ENCODE results near the gene THEM5.
A peak's percentile ranks its signal among the peaks of the same experiment; 100 is the strongest.

The THEM5 gene

GRCh38 chr1:151828921-151829320, 24.6 kb downstream of the THEM5 start:
- peak overlapping the region; percentile 59 for H2AFZ ChIP-seq (ENCODE audit: low read depth, low read length)
- peak; percentile 64 for DNase-seq
- peak overlapping the region; percentile 91 for H3K27ac ChIP-seq (ENCODE audit: low read length)
- H3K9me3 ChIP-seq (ENCODE audit: insufficient read depth, low read length, severe bottlenecking), result no peaks in the 10 kb centered on the region
- H3K36me3 ChIP-seq (ENCODE audit: insufficient read depth, low read length), result no peaks in the 10 kb centered on the region
- H3K4me2 ChIP-seq (ENCODE audit: insufficient read depth, low read length), result peak overlapping the region; percentile 66
- peaks cover 22% of the 10 kb centered on the region for H3K79me2 ChIP-seq (ENCODE audit: insufficient read depth, low read length)
- TF ChIP-seq CTCF (IDR thresholded peaks at IDR 0.05; ENCODE audit: borderline replicate concordance, extremely low read depth, low read length, poor library complexity, severe bottlenecking) (no peak), EZH2 (IDR thresholded peaks at IDR 0.05; ENCODE audit: borderline replicate concordance, low read depth, low read length, severe bottlenecking) (no peak)
- H3K4me3 ChIP-seq (ENCODE audit: low read depth in 1 of 2, low read length in 2 of 2), result no peak overlapping the region
- H3K4me1 ChIP-seq (ENCODE audit: insufficient read depth, low read length), result peaks cover 79% of the 10 kb centered on the region
- peak; percentile 39 for ATAC-seq (ENCODE audit: insufficient read depth, low read depth)
- H3K9ac ChIP-seq (ENCODE audit: low read depth, low read length), result peak overlapping the region; percentile 58
- no peaks in the 10 kb centered on the region for H3K27me3 ChIP-seq (ENCODE audit: insufficient read depth, low read length, poor library complexity)
- H4K20me1 ChIP-seq (ENCODE audit: insufficient read depth, low read length), result no peaks in the 10 kb centered on the region

GRCh38 chr1:151827853-151828252, 25.7 kb downstream of the THEM5 start:
- Histone ChIP-seq H3K9ac (ENCODE audit: low read depth, low read length) (peak overlapping the region; percentile 58), H4K20me1 (ENCODE audit: insufficient read depth, low read length) (no peaks in the 10 kb centered on the region), H3K4me1 (ENCODE audit: insufficient read depth, low read length) (peaks cover 82% of the 10 kb centered on the region), H3K79me2 (ENCODE audit: insufficient read depth, low read length) (peaks cover 31% of the 10 kb centered on the region), H3K27me3 (ENCODE audit: insufficient read depth, low read length, poor library complexity) (no peaks in the 10 kb centered on the region), H3K27ac (ENCODE audit: low read length) (peak overlapping the region; percentile 91), H3K4me2 (ENCODE audit: insufficient read depth, low read length) (peak overlapping the region; percentile 66), H3K9me3 (ENCODE audit: insufficient read depth, low read length, severe bottlenecking) (no peaks in the 10 kb centered on the region), H3K36me3 (ENCODE audit: insufficient read depth, low read length) (no peaks in the 10 kb centered on the region), H3K4me3 (ENCODE audit: low read depth in 1 of 2, low read length in 2 of 2) (peak overlapping the region in 1 of 2 experiments; percentile 53; a peak in 2 of 4 replicates), H2AFZ (ENCODE audit: low read depth, low read length) (0 out of 2 replicates have a peak overlapping the region, but pooled peaks have one; percentile 54)
- TF ChIP-seq CTCF (IDR thresholded peaks at IDR 0.05; ENCODE audit: borderline replicate concordance, extremely low read depth, low read length, poor library complexity, severe bottlenecking) (no peak), EZH2 (IDR thresholded peaks at IDR 0.05; ENCODE audit: borderline replicate concordance, low read depth, low read length, severe bottlenecking) (no peak)
- DNase-seq (peak; percentile 35), ATAC-seq (ENCODE audit: insufficient read depth, low read depth) (no peak)

- H3K4me2 ChIP-seq (ENCODE audit: insufficient read depth, low read length), result peak overlapping the region; percentile 66
- H3K27ac ChIP-seq (ENCODE audit: low read length), result peak overlapping the region; percentile 86
- TF ChIP-seq CTCF (IDR thresholded peaks at IDR 0.05; ENCODE audit: borderline replicate concordance, extremely low read depth, low read length, poor library complexity, severe bottlenecking), result peak; percentile 16
- no peak for TF ChIP-seq EZH2 (IDR thresholded peaks at IDR 0.05; ENCODE audit: borderline replicate concordance, low read depth, low read length, severe bottlenecking)
- peaks cover 100% of the 10 kb centered on the region for H3K4me1 ChIP-seq (ENCODE audit: insufficient read depth, low read length)
- DNase-seq, result peak; percentile 87
- peak overlapping the region; percentile 58 for H3K9ac ChIP-seq (ENCODE audit: low read depth, low read length)
- no peaks in the 10 kb centered on the region for H3K9me3 ChIP-seq (ENCODE audit: insufficient read depth, low read length, severe bottlenecking)
- no peaks in the 10 kb centered on the region for H3K27me3 ChIP-seq (ENCODE audit: insufficient read depth, low read length, poor library complexity)
- peak overlapping the region; percentile 7 to 56; a peak in 3 of 4 replicates for H3K4me3 ChIP-seq (ENCODE audit: low read depth in 1 of 2, low read length in 2 of 2)
- H3K79me2 ChIP-seq (ENCODE audit: insufficient read depth, low read length), result peaks cover 33% of the 10 kb centered on the region
- H3K36me3 ChIP-seq (ENCODE audit: insufficient read depth, low read length), result no peaks in the 10 kb centered on the region
- peak overlapping the region; percentile 46; the same call in 1 of the 2 replicates for H2AFZ ChIP-seq (ENCODE audit: low read depth, low read length)
- no peaks in the 10 kb centered on the region for H4K20me1 ChIP-seq (ENCODE audit: insufficient read depth, low read length)
- ATAC-seq (ENCODE audit: insufficient read depth, low read depth), result peak; percentile 55
Observed at GRCh38 chr1:151825751-151826660, 27.5 kb downstream of the THEM5 start.
